ENCODE data around the gene ARIH2.
A peak's percentile ranks its signal among the peaks of the same experiment; 100 is the strongest.

GRCh38 chr3:48918388-48919214 lies at the start of gene ARIH2:
- TF ChIP-seq TAF1 (IDR thresholded peaks at IDR 0.05; ENCODE audit: low read depth) (peak; percentile 81), RAD21 (IDR thresholded peaks at IDR 0.05; ENCODE audit: low read depth) (peak; percentile 18; the same call in 1 of the 2 replicates), FOXM1 (IDR thresholded peaks at IDR 0.05; ENCODE audit: borderline replicate concordance, low read depth) (no peak), YY1 (IDR thresholded peaks at IDR 0.05; ENCODE audit: low read depth) (0 out of 2 replicates have a peak, but pooled peaks have one; percentile 5)
- TF ChIP-seq, protein P1, sequence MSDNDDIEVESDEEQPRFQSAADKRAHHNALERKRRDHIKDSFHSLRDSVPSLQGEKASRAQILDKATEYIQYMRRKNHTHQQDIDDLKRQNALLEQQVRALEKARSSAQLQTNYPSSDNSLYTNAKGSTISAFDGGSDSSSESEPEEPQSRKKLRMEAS (IDR thresholded peaks at IDR 0.05) = peak; percentile 17
- TF ChIP-seq, protein P2, sequence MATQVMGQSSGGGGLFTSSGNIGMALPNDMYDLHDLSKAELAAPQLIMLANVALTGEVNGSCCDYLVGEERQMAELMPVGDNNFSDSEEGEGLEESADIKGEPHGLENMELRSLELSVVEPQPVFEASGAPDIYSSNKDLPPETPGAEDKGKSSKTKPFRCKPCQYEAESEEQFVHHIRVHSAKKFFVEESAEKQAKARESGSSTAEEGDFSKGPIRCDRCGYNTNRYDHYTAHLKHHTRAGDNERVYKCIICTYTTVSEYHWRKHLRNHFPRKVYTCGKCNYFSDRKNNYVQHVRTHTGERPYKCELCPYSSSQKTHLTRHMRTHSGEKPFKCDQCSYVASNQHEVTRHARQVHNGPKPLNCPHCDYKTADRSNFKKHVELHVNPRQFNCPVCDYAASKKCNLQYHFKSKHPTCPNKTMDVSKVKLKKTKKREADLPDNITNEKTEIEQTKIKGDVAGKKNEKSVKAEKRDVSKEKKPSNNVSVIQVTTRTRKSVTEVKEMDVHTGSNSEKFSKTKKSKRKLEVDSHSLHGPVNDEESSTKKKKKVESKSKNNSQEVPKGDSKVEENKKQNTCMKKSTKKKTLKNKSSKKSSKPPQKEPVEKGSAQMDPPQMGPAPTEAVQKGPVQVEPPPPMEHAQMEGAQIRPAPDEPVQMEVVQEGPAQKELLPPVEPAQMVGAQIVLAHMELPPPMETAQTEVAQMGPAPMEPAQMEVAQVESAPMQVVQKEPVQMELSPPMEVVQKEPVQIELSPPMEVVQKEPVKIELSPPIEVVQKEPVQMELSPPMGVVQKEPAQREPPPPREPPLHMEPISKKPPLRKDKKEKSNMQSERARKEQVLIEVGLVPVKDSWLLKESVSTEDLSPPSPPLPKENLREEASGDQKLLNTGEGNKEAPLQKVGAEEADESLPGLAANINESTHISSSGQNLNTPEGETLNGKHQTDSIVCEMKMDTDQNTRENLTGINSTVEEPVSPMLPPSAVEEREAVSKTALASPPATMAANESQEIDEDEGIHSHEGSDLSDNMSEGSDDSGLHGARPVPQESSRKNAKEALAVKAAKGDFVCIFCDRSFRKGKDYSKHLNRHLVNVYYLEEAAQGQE (IDR thresholded peaks at IDR 0.05; ENCODE audit: low read depth) = no peak

Measured in Ishikawa (cell line).